HPDE6-E6E7 (cell line): Measurements from ENCODE around the gene TLE6.
"Not testable (repeated sequence)": the region's sequence is repeated elsewhere in the genome, so short reads cannot be mapped to it uniquely, and the experiment has no call there.

Source experiments
- DNase-seq: peaks from one replicate; pipeline ENCODE4 v3.0.0; 2011; ENCODE audit warnings: missing footprints; ENCODE audit errors: extremely low spot score

Gene TLE6

DNA sequence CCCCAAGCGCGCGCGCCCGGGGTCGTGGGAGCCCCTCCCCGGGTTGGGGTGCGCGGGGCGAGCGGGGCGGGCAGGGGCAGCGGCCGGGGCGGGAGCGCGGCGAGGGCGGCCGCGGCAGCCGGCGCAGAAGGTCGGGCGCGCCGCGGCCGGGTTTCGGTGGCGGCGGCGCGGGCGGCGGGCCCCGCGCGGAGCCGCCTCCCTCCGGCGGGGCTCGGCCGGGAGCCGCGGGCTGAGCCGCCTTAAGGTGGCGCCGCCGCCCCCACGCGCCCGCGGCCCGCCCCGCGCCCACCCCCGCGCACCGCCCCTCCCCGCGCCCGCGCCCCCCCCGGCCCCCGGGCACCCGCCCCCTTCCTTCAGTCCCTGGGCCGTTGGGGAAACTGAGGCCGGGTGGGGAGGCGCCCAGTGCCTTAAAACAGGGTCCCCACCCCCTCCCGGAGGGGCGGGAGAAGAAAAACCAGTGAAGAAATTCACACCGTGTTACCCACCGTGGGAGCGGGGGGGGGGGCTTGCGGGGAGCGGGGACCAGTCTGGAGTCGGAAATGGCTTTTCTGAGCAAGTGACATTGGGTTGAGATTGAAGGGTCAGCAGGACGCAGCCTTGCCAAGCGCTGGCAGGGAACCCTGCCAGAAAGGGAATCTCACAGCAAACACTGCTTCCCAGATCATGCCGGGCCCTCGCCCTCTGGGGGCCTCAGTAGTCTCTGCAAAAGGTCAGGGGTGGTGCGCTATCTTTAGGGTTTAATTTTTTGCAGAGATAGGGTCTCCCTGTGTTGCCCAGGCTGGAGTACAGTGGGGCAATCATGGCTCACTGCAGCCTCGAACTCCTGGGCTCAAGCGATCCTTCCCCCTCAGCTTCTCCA is 51.9 kb downstream of the TLE6 start, which contains the start of gene TLE2:
Gene TLE2, minus strand, starts transcription at position 216 of the 859 bp plus-strand sequence. CDS start 376 bp downstream, outside the sequence.
- DNase-seq = no peak

- DNase-seq = no peak
Observed at GRCh38 chr19:3031607-3031867, 54.2 kb downstream of the TLE6 start.

DNA sequence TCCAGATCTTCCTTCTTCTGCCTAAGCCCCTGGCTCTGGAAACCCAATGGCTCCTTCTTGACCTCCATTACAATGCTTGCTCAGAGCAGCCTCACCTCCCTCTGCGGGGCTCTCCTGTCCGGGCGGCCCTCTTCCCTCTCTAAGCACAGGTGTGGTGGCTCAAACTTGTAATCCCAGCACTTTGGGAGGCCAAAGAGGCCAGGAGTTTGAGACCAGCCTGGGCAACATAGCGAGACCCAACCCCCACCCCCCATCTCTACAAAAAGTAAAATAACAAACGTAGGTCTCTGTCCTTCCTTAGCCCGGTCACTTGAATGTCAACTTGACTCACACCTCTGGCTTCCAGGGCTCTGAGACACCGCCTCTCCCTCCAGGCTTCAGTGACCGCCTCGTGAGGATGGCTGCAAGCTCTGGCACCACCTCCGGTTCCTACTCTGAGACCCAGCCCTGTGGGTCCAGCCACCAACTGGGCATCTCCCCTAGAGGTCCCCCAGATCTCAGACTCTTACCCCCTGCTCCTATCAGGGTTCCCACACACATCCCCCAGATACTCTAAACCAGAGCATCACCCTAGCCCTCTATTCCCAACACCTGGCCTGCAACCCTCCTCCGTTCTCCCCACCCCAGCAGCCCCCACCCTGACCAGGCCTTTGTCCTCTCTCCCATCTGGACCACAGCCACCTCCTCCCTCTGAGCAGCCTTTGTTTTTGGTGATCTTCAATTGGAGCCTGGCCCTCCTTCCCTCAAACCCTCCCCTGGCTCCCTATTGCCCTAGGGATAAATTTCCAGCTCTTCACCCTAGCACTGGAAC is 56.4 kb downstream of the TLE6 start:
- DNase-seq = no peak

DNA sequence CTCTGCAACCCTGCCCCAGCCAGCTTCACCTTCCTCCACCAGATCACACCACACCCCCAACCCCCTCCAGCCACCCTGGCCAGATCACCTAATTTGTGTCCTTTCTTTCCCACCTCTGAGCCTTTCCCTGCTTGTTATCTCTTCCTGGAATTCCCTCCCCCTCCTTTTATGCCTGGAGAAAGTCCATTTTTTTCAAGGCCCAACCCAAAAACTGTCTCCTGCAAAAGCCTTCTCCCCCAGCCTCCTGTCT is 57.0 kb downstream of the TLE6 start:
- no peak for DNase-seq

GRCh38 chr19:3034656-3035541 is 57.5 kb downstream of the TLE6 start:
- no peak for DNase-seq

DNA sequence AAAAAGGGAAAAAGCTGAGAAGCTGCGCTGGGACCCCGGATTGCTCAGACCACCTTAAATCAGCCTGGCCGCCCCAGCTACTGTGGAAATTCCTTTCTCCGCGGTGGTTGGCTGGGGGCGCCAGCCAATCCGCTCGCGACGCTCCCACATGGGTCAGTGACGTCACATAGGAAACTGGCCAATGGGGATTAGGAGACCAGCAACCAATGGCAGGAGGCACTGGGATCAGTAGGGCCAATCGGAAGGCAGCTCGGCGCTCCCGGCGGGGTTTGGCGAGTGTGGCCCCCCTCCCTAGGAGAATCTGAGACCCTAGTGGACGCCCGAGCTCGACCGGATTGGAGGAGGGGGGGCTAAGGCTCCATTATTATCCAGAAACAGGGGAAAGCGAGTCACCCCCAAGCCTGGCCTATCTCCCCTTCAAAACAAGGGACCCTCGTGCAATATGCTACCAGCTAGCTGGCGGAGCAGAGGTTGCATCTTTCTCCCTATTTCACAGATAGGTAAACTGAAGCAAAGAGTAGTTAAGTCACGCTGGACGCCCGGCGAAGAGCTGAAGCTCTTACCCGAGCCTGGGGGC is 58.3 kb downstream of the TLE6 start:
- DNase-seq = peak; percentile 100

DNA sequence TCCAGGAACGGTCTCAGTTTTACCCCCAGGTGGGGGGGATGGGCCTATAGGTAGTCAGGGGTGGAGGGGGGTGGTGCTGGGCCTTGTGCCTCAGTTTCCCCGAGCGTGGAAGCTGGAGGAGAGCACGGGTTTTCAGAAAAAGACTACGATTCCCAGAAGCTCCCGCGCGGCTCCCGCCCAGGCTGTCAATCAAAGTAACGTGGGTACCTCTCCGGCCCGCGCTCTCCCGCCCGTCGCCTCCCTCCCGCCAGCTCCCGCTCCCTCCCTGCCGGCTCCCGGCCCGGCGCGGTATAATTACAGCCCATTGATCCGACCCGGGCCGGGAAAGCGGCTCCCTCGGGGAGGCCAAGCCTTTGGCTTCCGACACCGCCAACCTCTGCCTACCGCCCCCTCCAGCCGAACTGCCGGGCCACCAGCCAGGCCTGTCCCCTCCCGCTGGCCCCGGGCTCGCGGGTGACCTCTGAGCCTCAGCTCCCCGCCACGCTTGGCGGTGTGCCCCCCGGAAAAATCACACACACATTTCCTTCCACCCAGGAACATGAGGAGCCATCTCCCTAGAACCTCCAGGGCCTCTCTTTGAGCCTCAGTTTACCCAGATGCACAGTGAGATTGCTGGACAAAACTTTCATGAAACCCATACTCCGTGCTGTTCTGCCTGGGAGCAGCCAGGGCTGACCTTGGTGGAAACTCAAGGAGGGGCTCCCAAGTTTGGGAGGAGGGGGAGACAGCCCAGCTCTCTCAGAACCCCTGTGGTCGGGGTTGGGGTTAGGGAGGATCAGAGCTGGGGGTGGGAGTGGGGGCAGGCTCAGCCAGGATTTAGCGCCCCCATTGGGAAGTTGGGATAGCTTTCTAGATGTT is 59.0 kb downstream of the TLE6 start:
- DNase-seq = peak; percentile 86

DNA sequence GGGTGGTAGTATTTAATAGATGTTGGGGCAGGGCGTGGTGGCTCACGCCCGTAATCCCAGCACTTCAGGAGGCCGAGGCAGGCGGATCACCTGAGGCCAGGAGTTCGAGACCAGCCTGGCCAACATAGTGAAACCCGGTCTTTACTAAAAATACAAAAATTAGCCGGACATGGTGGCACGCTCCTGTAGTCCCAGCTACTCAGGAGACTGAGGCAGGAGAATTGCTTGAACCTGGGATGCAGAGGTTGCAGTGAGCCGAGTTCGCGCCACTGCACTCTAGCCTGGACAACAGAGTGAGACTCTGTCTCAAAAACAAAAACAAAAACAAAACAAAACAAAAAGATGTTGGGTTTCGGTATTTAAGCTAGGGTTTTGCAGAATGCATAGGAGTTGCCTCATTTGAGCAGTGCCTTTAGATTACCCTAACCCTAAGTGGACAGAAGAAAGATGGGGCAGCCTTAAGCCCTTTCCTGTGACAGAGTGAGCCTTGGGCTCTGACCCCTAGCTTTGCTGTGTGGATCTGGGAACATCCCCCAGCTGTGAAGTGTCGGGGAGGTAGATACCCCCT is 59.7 kb downstream of the TLE6 start:
- DNase-seq = not testable (repeated sequence)

DNA sequence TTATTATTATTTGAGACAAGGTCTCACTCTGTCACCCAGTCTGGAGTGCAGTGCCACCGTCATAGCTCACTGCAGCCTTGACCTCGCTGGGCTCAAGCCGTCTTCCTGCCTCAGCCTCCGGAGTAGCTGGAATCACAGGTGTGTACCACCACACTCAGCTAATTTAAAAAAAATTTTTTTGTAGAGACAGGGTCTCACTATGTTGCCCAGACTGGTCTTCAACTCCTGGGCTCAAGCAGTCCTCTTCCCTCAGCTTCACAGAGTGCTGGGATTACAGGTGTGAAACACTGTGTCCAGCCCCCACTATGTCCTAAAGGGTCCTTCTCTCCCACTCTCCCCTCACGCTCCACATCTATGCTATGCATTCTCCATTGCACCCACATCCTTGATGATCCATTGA is 60.9 kb downstream of the TLE6 start:
- DNase-seq = no peak

DNA sequence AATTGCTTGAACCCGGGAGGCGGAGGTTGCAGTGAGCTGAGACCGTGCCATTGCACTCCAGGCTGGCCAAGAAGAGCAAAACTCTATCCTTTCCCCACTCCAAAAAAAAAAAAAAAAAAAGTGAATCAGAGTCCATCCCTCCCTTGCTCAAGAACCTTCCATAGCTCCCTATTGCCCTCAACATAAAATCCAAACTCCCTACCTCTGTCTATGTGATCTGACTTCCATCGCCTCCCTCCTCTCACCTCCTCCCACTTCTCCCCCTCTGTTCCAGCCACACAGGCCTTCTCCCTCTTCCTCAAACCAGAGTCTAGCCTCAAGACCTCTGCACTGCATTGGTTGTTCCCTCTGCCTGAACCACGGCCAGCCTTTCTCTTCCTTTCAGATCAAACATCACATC is 61.8 kb downstream of the TLE6 start:
- DNase-seq = no peak

GRCh38 chr19:3039641-3040077 is 62.3 kb downstream of the TLE6 start:
- no peak for DNase-seq

GRCh38 chr19:3041327-3041726 is 64.0 kb downstream of the TLE6 start:
- DNase-seq = no peak

- DNase-seq = no peak
Observed at GRCh38 chr19:3041761-3042620, 64.6 kb downstream of the TLE6 start.

DNA sequence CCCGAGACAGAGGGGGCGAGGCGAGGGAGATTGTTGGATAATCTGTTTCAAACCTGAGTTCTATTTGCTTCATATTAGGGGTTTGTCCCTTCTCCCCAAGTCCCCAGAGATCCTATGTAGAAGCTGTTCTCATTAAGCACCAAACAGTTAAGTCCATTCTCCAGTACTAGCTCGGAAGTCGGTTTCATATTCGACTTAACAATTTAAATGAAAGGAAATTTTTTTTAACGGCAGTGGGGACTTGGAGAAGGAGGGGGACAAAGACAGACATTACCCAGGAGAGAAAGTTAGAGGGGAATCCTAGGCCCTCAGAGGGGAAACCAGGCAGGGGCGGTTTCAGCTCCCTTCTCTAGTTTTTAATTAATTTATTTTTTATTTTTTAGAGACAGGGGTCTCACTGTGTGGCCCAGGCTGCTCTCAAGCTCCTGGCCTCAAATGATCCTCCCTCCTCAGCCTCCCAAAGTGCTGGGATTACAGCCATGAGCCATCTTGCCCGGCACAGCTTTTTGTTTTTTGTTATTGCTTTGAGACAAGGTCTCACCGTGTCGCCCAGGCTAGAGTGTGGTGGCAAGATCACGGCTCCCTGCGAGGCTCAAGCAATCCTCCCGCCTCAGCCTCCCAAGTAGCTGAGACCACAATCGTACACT is 65.4 kb downstream of the TLE6 start:
- no peak for DNase-seq
